Smooth muscle cell (in vitro differentiated cells): Measurements from ENCODE around the gene INAFM1. TPM values are rescaled to one million over a fixed set of nuclear protein-coding genes. Genes with fewer than 3 reads are reported as not detected.

Source experiments
- DNase-seq: peaks from one replicate; lab custom pipeline; 2025; ENCODE audit not compliant: unreplicated experiment; lab: John Stamatoyannopoulos, UW
- H2AFZ ChIP-seq: fragments of 200-600 bp; sonication (generic); 2 replicates; pipeline ENCODE4 v1.6.0; 2016; ENCODE audit warnings: antibody characterized with exemption, low read depth, mild to moderate bottlenecking
- H3F3A ChIP-seq: fragments of 200-600 bp; sonication (generic); 2 replicates; pipeline ENCODE4 v1.6.0; 2017; ENCODE audit warnings: antibody characterized with exemption, low read depth
- H3K27ac ChIP-seq: fragments of 200-600 bp; sonication (generic); 2 replicates; pipeline ENCODE4 v1.5.1; 2016; ENCODE audit warnings: low read depth, mild to moderate bottlenecking
- H3K27me3 ChIP-seq: fragments of 200-600 bp; sonication (generic); 2 replicates; pipeline ENCODE4 v1.6.1; 2016; ENCODE audit warnings: low read depth, mild to moderate bottlenecking
- H3K36me3 ChIP-seq: fragments of 200-600 bp; sonication (generic); 2 replicates; pipeline ENCODE4 v1.5.1; 2016; ENCODE audit warnings: low read depth
- H3K4me1 ChIP-seq: fragments of 200-600 bp; sonication (generic); 2 replicates; pipeline ENCODE4 v1.5.1; 2016; ENCODE audit warnings: low read depth
- H3K4me2 ChIP-seq: fragments of 200-600 bp; sonication (generic); 2 replicates; pipeline ENCODE4 v1.6.0; 2016; ENCODE audit warnings: mild to moderate bottlenecking
- H3K4me3 ChIP-seq: fragments of 200-600 bp; sonication (generic); 2 replicates; pipeline ENCODE4 v1.5.1; 2016; ENCODE audit warnings: mild to moderate bottlenecking
- H3K79me2 ChIP-seq: fragments of 200-600 bp; sonication (generic); 2 replicates; pipeline ENCODE4 v1.6.0; 2016; ENCODE audit warnings: low read depth, mild to moderate bottlenecking
- H3K9ac ChIP-seq: fragments of 200-600 bp; sonication (generic); 2 replicates; pipeline ENCODE4 v1.6.0; 2016; ENCODE audit warnings: low read depth
- H3K9me3 ChIP-seq: fragments of 200-600 bp; sonication (generic); replicated peaks from 2 replicates; pipeline ENCODE4 v1.5.1; 2016; ENCODE audit warnings: low read depth
- H4K20me1 ChIP-seq: fragments of 200-600 bp; sonication (generic); 2 replicates; pipeline ENCODE4 v1.6.0; 2016; ENCODE audit warnings: low read depth
- CTCF ChIP-seq: fragments of 200-600 bp; sonication (generic); IDR thresholded peaks from 2 replicates; pipeline ENCODE4 v1.5.1; 2017; ENCODE audit warnings: borderline replicate concordance, mild to moderate bottlenecking, antibody characterized with exemption; ENCODE audit not compliant: insufficient read depth, poor library complexity, severe bottlenecking
- WGBS: methylation state at CpG from one replicate; pipeline ENCODE4 v1.1.7; 2016; ENCODE audit warnings: low lambda C conversion rate; 5-methylcytosine and 5-hydroxymethylcytosine counted together
- polyA plus RNA-seq: library from polyadenylated mRNA; unstranded; fragments of >200 nt; fragmentation: Nextera tagmentation; extraction: Ambion mirVana; gene quantifications from 2 replicates; pipeline ENCODE4 v1.2.1, GENCODE V29; 2016
- total RNA-seq: library from RNA; depleted of rRNA; stranded (reverse); fragments of >200 nt; gene quantifications from 2 replicates; pipeline ENCODE4 v1.2.3, GENCODE V29; 2014

The INAFM1 gene
- total and polyA plus RNA-seq, 2 experiments from 2014 or later, result 7.2 to 29.7 TPM

GRCh38 chr19:47267350-47267759 is 7.3 kb upstream of the INAFM1 start:
- WGBS, result 97% methylated on average over 14 of the region's 14 CpGs
- H3K27ac ChIP-seq, result no peak overlapping the region
- H3K27me3 ChIP-seq, result no peaks in the 10 kb centered on the region
- no peak overlapping the region for H2AFZ ChIP-seq
- H3K79me2 ChIP-seq, result peaks cover 15% of the 10 kb centered on the region
- peaks cover 8% of the 10 kb centered on the region for H3F3A ChIP-seq
- peaks cover 6% of the 10 kb centered on the region for H3K4me1 ChIP-seq
- DNase-seq, result no peak
- no peak overlapping the region for H3K9ac ChIP-seq
- no peak overlapping the region for H3K4me2 ChIP-seq
- H3K4me3 ChIP-seq, result no peak overlapping the region
- H3K36me3 ChIP-seq, result peaks cover 5% of the 10 kb centered on the region
- H4K20me1 ChIP-seq, result peaks cover 48% of the 10 kb centered on the region
- no peaks in the 10 kb centered on the region for H3K9me3 ChIP-seq
- TF ChIP-seq CTCF, result no peak

- Histone ChIP-seq H3K36me3 (peaks cover 5% of the 10 kb centered on the region), H2AFZ (no peak overlapping the region), H3K79me2 (peaks cover 10% of the 10 kb centered on the region), H3K9ac (no peak overlapping the region), H3K27me3 (no peaks in the 10 kb centered on the region), H3K4me3 (no peak overlapping the region), H3F3A (peaks cover 14% of the 10 kb centered on the region), H3K4me2 (no peak overlapping the region), H4K20me1 (peaks cover 42% of the 10 kb centered on the region), H3K9me3 (no peaks in the 10 kb centered on the region), H3K4me1 (peaks cover 12% of the 10 kb centered on the region), H3K27ac (peak overlapping the region; percentile 8)
- DNase-seq, result no peak
- no peak for TF ChIP-seq CTCF
- WGBS, result 81% methylated on average over 6 of the region's 6 CpGs
These were observed 6.7 kb upstream of the INAFM1 start for GRCh38 chr19:47268028-47268427.

GRCh38 chr19:47269596-47269995 is 5.1 kb upstream of the INAFM1 start:
- peaks cover 12% of the 10 kb centered on the region for H3K4me1 ChIP-seq
- peaks cover 3% of the 10 kb centered on the region for H3K79me2 ChIP-seq
- peaks cover 29% of the 10 kb centered on the region for H4K20me1 ChIP-seq
- H3K9me3 ChIP-seq, result no peaks in the 10 kb centered on the region
- TF ChIP-seq CTCF, result no peak
- no peak overlapping the region for H3K4me3 ChIP-seq
- DNase-seq, result no peak
- WGBS, result 89% methylated on average over 7 of the region's 7 CpGs
- peaks cover 5% of the 10 kb centered on the region for H3K36me3 ChIP-seq
- H3K4me2 ChIP-seq, result no peak overlapping the region
- no peak overlapping the region for H3K9ac ChIP-seq
- H3K27ac ChIP-seq, result no peak overlapping the region
- H3K27me3 ChIP-seq, result no peaks in the 10 kb centered on the region
- H2AFZ ChIP-seq, result no peak overlapping the region
- peaks cover 20% of the 10 kb centered on the region for H3F3A ChIP-seq

- no peak for DNase-seq
- Histone ChIP-seq H3K4me3 (no peak overlapping the region), H3K4me2 (no peak overlapping the region), H3K27me3 (no peaks in the 10 kb centered on the region), H3K36me3 (peaks cover under 1% of the 10 kb centered on the region), H4K20me1 (peaks cover 31% of the 10 kb centered on the region), H3K4me1 (peaks cover 15% of the 10 kb centered on the region), H2AFZ (no peak overlapping the region), H3K27ac (no peak overlapping the region), H3K79me2 (no peaks in the 10 kb centered on the region), H3K9me3 (no peaks in the 10 kb centered on the region), H3F3A (peaks cover 23% of the 10 kb centered on the region), H3K9ac (no peak overlapping the region)
- 93% methylated on average over 10 of the region's 10 CpGs for WGBS
- TF ChIP-seq CTCF, result no peak
These were observed 4.3 kb upstream of the INAFM1 start for GRCh38 chr19:47270408-47270807.
